Effector CD4-positive, alpha-beta T cell (primary cell): ENCODE data around the gene SIN3B.

Experiments
- DNase-seq: peaks from one replicate; pipeline ENCODE4 v3.0.0-alpha.2; 2020

SIN3B gene

GRCh38 chr19:16824658-16825311 is 4.4 kb upstream of the SIN3B start:
- DNase-seq = no peak

GRCh38 chr19:16825312-16826052 is 3.7 kb upstream of the SIN3B start:
- DNase-seq = no peak

DNA sequence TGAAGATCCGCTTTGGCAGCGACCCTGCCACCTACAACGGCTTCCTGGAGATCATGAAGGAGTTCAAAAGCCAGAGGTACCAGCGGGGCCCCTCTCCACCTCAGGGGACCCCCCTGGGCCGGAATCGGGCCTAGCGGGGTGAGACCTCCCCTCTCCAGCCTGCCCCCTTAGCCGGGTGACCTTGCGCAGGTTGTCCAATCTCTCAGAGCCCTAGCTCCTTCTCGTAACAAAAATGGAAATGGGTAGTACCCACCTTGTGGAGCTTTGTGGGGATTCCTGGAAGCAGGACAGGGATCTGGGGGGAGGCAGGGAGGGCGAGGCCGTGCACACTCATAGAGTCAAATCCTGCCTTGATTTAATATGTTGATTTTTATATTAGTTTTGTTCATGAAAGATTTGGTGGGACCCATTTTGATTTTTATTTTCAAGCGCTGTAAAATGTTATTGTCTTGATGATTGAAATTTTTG is 658 bp downstream of the SIN3B start:
- no peak for DNase-seq

GRCh38 chr19:16830679-16831078 is 1.5 kb downstream of the SIN3B start:
- DNase-seq = no peak

GRCh38 chr19:16831531-16831930 is 2.3 kb downstream of the SIN3B start:
- no peak for DNase-seq

- DNase-seq = no peak
Observed at GRCh38 chr19:16834747-16835146, 5.5 kb downstream of the SIN3B start.

- DNase-seq = no peak
Observed at GRCh38 chr19:16836115-16837034, 7.2 kb downstream of the SIN3B start.

DNA sequence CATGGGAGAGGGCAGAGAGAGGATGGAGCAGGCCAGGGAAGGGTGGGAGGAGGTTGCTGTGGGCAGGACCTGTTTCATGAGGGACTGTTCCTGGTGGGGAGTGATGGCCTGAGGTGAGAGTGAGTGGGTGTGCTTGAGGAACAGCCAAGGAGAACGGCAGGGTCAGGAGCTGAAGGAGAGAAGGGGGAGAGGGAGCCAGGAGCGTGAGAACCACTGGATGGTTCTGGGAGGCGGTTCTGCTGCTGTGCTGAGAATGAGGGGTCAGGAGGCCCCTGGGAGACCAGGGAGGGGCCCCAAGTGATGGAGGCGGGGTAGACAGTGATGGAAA is 7.8 kb downstream of the SIN3B start:
- DNase-seq = no peak

- DNase-seq = no peak
Observed at GRCh38 chr19:16841391-16841926, 12.3 kb downstream of the SIN3B start.

DNA sequence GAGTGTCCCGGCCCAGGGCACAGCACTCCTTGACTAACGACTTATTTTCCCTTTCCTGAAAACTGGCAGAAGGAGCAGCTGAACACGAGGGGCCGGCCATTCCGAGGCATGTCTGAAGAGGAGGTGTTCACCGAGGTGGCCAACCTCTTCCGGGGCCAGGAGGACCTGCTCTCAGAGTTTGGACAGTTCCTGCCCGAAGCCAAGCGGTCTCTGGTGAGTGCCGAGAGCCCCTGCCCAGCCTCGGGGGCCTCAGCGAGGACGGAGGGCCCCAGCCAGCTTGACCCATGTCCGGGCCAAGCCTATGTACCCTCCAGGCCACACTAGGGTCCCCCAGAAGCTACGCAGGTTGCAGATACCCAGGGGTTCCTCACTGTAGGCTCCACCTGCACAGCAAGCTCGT is 17.7 kb downstream of the SIN3B start:
- no peak for DNase-seq

DNA sequence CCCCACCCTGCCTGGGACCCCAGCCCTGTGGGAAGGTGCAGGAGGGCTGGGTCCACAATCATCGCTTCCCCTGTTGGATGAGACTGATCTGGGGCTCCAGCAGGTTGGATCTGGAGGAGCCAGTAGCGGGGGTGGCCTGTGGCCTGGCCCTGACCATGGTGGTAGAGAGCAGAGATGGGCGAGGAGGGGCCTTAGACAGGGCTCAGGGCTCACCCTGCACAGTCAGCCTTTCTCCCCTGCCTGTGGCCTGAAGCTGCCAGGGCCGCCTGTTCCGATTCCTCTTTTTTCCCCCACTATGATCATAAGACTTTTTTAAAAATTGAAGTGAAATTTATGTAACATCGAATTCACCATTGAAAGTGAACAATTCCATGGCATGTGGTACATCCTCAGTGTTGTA is 18.2 kb downstream of the SIN3B start:
- no peak for DNase-seq

DNA sequence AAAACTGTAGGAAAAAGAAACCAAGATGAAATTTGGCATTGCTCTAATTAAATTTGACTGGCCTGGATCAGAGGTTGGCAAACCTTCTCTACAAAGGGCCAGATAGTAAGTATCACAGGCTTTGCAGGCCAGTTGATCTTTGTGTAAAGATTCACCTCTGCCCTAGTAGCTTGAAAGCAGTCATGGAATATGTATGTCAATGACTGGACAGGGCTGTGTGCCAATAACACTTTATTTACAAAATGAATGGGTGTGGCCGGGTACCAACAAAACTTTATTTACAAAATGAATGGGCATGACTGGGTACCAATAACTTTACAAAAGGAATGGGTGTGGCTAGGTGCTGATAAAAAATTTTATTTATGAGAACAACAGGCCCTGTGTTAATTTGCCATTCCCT is 20.0 kb downstream of the SIN3B start:
- no peak for DNase-seq

DNA sequence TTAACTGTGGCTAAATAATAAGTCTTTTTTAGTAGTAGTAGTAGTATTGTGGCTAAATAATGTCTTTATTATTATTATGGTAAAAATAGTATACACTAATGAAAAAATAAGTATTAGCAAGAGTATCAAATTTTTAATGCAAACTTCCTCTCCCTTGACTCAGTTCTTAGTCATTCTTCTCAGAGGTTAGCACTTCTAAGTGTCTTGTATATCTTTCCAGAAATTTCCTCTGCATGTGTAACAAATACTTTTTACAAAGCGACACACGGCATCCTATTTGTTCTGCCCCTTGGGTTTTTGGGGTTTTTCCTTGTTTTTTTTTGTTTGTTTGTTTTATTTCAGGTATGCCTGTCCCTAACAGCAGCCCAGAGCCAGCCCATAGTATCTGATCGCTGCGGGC is 20.9 kb downstream of the SIN3B start:
- no peak for DNase-seq

DNA sequence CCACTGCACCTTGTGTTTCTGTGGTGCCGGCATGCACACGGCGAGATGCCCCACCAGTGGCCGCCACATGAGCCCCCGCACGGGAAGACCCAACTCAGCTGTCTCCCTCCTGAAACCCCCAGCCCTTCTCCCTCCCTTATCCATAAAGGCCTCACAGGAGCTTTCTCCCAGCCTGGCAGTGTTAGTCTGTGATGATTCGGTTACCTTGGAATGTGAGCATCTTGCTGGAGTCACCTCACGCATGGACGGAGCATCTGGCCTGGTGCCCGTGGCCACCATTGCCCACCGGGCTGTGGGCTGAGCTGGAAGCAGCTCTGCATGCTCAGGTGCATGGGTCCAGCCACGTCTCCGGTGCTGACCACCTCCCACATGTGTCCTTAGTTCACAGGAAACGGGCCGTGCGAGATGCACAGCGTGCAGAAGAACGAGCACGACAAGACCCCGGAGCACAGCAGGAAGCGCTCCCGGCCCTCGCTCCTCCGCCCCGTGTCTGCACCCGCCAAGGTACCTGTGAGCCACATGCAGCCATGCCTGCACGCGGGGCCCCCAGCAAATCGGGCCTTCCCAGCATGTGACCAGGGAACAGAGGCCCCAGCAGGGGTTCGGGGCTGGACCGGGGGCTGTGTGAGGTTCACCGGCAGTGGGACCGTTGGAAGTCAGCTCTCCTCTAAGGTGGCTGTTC is 22.0 kb downstream of the SIN3B start:
- DNase-seq = no peak

DNA sequence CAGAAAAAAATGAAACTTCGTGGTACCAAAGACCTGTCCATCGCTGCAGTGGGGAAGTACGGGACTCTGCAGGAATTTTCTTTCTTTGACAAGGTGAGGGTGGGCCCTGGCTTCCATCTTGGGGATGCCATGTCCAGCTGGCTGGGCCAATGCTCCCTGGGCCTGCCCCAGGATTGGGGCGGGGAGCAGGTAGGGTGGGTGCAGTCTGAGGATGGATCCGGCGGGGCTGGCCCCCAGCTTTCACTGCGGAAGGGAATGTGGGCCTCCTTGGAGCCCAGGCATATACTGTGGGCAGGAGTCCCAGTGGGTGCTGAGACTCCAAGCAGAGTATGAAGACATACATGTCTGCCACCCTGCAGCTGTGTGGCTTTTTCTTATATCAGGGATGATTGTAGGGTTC is 23.9 kb downstream of the SIN3B start:
- no peak for DNase-seq

DNA sequence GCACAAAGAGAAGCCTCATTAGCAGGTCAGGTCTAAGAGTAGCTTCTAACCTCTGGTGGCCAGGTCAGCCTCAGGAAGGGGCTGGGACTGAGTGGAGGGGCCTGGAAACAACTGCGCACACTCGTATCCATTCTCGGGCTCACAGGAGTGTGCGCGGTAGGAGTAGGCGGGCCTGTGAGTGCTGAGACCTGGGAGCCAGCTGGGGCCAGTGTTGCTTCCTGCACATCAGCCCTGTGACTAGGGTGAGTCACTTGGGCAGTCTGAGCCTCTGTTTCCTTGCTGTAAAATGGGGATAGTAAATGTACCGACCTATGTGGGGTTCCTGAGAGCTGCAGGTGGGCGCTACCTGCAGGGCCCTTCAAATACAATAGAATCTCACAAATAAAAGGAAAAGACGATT is 26.9 kb downstream of the SIN3B start:
- DNase-seq = no peak

- no peak for DNase-seq
Observed at GRCh38 chr19:16859626-16860025, 30.4 kb downstream of the SIN3B start.

GRCh38 chr19:16860118-16860517 is 30.9 kb downstream of the SIN3B start:
- DNase-seq = no peak

DNA sequence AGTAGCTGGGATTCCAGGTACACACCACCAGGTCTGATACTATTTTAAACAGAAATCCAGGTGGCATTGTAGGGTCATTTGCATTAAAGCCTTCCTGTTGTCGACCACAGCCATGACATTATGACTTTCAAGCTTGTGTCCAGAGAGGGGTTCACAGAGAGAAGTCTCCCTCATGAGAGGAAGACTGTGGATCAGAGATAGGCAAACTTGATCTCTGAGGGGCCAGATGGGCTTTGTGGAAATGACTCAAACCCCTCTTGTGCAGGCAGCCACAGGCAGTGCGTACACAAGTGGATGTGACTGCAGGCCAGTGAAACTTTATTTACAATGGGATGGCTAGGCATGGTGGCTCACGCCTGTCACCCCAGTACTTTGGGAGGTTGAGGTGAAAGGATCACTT is 31.8 kb downstream of the SIN3B start:
- no peak for DNase-seq

DNA sequence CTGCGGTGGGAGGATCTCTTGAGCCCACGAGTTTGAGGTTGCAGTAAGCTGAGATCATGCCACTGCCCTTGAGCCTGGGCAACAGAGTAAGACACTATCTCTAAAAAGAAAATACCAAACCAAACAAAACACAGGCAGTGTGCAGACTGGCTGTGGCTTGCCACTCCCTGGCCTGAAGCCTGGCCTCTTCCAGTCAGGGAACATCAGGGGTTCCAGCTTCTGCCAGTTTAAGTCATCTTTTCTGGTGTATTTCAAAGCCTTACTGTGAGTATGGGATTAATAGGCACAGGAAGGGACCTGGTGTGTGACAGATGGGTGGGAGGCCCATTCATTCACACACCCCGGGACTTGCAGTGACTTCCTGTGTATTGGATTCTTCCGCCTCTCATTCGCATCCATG is 32.6 kb downstream of the SIN3B start:
- no peak for DNase-seq

- no peak for DNase-seq
Observed at GRCh38 chr19:16862826-16863415, 33.7 kb downstream of the SIN3B start.

DNA sequence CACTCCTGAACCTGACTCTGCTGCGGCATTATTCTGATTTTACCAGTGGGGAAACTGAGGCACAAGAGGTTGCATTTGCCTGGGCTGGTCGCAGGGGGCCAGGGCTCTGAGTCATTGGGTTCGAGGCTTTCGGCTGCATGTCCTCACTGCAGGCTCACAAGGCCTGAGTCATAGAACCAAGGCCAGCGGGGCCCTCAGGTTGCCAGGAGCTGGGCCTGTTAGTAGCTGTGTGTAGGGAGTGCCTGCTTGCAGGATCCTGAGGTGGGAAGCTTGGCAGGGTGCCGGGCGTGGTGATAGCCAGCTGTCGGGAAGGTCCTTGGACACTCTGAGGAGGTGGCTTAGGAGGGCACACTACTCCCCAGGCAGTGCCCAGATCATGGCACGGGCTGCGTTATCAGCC is 38.0 kb downstream of the SIN3B start:
- DNase-seq = no peak
